GM12891 (cell line): ENCODE results near the gene RASGRF2.

Experiments
- POLR2A ChIP-seq: IDR thresholded peaks from 2 replicates; pipeline ENCODE4 v1.6.1; 2011; ENCODE audit warnings: low read depth, low read length, control low read depth
- POLR2AphosphoS5 ChIP-seq: IDR thresholded peaks from 2 replicates; pipeline ENCODE4 v1.6.1; 2011; ENCODE audit warnings: low read depth, low read length, control low read depth
- TAF1 ChIP-seq: IDR thresholded peaks from 2 replicates; pipeline ENCODE4 v1.6.1; 2011; ENCODE audit warnings: low read depth, low read length, control low read depth

DNA sequence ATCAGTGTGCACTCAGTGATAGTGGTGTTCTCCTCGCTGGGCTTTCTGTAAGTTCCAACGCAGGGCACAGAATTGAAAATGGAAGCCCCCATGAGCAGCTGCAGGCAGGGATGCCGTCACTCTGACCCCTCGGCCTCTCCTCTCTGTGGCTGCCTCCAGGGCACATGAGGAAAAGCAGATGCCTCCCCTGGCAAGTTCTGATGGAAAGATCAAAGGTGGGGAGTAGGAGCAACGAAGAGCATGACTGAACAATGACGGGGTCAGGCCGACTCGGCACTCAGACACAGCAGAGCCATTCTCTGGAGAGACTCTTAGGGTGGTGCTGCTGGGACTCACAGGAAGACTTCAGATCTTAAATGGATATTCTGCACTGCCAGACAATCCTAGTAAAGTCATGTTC lies 207.4 kb downstream of the RASGRF2 start:
- TF ChIP-seq POLR2A (no peak), POLR2AphosphoS5 (no peak), TAF1 (no peak)
